Uterus (tissue), 4 donors: Measurements from ENCODE around the gene SIGLEC12. TPM values are rescaled to one million over a fixed set of nuclear protein-coding genes. Genes with fewer than 3 reads are reported as not detected.

Experiments
- DNase-seq, 2 donors: peaks; one replicate each; pipeline ENCODE4 v3.0.0-alpha.2; 2019 to 2020
- H3K27ac ChIP-seq, 2 donors: fragments of 200-600 bp; sonication (generic); 1 replicate in 1 of 2; 2 replicates in 1 of 2; pipeline ENCODE4 v1.5.1; 2016 to 2018
- H3K27me3 ChIP-seq, 2 donors: fragments of 200-600 bp; sonication (generic); one replicate each; pipeline ENCODE4 v1.5.1; 2018 to 2019; ENCODE audit warnings: control low read depth in 1 of 2
- H3K36me3 ChIP-seq, 2 donors: fragments of 200-600 bp; sonication (generic); one replicate each; pipeline ENCODE4 v1.5.1; 2019; ENCODE audit warnings: control low read depth in 1 of 2
- H3K4me1 ChIP-seq, 2 donors: fragments of 200-600 bp; sonication (generic); one replicate each; pipeline ENCODE4 v1.5.1; 2018 to 2019; ENCODE audit warnings: control low read depth in 1 of 2
- H3K4me3 ChIP-seq, 2 donors: fragments of 200-600 bp; sonication (generic); 1 replicate in 1 of 2; 2 replicates in 1 of 2; pipeline ENCODE4 v1.5.1; 2018 to 2019; ENCODE audit warnings: mild to moderate bottlenecking in 1 of 2
- H3K9me3 ChIP-seq, 2 donors: fragments of 200-600 bp; sonication (generic); one replicate each; pipeline ENCODE4 v1.5.1; 2019; ENCODE audit warnings: control low read depth in 1 of 2
- POLR2A ChIP-seq, 2 donors: fragments of 450-650 bp; IDR thresholded peaks; one replicate each; pipeline ENCODE4 v1.6.1; 2016; ENCODE audit warnings: antibody characterized with exemption in 2 of 2, mild to moderate bottlenecking in 1 of 2, moderate library complexity in 1 of 2
- intact Hi-C: fragments of 100-400 bp; cut with DNase I; formaldehyde crosslinking; loops from one replicate; pipeline ENCODE4 v1.15.1; 2023; ENCODE audit warnings: low total_unique reads
- total RNA-seq, 4 donors: library from RNA; depleted of rRNA in 3 of 4; stranded (reverse); fragments of >200 nt in 3 of 4; gene quantifications; one replicate each; pipeline versions ENCODE4 v1.1.0 to v1.2.4, GENCODE V29; 2014 to 2023
- TF ChIP-seq, protein P1 (sequence below), 4 experiments: fragments of 200-600 bp in 2 of 4; fragments of 450-650 bp in 2 of 4; sonication (generic) in 2 of 4; IDR thresholded peaks; one replicate each; pipeline ENCODE4 v1.5.1; 2016 to 2019; ENCODE audit warnings: antibody characterized with exemption in 4 of 4, mild to moderate bottlenecking in 2 of 4, moderate library complexity in 1 of 4
- donor health status: DM: yes; HTN: yes; CAD: no.

The SIGLEC12 gene
- total RNA-seq, 4 donors from 2014 or later, result 0.21 to 0.40 TPM; not detected in 2

DNA sequence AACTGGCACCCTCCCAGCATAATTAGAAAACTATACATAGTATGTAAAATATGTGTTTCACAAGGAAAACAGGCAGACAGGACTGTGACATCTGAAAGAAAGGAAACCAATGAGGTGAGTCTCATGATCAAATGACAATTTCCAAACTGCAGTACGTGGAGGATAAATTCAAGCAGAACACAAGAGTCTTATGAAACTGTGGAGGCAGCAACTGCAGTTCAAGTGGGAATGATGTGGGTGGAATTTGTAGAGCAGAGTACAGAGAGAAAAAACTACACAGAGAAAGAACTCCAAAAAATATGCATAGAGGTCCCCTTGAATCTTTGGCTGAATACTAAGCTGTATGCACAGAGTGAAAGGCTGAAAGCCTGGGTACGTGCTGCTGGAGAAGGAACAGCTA lies 20.2 kb upstream of the SIGLEC12 start:
- Histone ChIP-seq H3K4me1 (no peaks in the 10 kb centered on the region), H3K36me3 (no peaks in the 10 kb centered on the region), H3K9me3 (no peaks in the 10 kb centered on the region), H3K27me3 (peaks cover 0 to 4% of the 10 kb centered on the region in 2 donors), H3K27ac (no peak overlapping the region), H3K4me3 (no peak overlapping the region)
- DNase-seq, result no peak
- TF ChIP-seq POLR2A (IDR thresholded peaks at IDR 0.05), result no peak
- TF ChIP-seq, protein P1, sequence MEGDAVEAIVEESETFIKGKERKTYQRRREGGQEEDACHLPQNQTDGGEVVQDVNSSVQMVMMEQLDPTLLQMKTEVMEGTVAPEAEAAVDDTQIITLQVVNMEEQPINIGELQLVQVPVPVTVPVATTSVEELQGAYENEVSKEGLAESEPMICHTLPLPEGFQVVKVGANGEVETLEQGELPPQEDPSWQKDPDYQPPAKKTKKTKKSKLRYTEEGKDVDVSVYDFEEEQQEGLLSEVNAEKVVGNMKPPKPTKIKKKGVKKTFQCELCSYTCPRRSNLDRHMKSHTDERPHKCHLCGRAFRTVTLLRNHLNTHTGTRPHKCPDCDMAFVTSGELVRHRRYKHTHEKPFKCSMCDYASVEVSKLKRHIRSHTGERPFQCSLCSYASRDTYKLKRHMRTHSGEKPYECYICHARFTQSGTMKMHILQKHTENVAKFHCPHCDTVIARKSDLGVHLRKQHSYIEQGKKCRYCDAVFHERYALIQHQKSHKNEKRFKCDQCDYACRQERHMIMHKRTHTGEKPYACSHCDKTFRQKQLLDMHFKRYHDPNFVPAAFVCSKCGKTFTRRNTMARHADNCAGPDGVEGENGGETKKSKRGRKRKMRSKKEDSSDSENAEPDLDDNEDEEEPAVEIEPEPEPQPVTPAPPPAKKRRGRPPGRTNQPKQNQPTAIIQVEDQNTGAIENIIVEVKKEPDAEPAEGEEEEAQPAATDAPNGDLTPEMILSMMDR (IDR thresholded peaks at IDR 0.05), result no peak
- intact Hi-C loops, result no loop called here

DNA sequence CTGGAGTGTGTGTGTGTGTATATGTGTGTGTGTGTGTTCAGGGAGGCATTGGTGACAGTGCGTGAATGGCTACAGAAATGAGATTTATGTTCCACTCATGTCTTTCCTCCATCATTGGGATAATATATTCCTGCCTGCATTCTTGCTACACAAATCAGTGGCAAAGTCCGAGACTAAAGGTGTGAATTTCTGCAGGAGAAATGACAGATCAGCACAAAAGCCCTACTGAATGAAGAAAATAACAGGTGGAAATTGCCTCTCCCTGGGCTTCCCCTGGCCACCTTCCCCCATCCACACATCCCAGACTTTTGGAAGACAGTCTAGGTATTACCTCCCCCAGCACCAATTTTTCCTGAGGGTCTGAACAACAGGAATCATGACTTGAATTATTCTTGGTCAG lies 19.8 kb upstream of the SIGLEC12 start:
- no peak overlapping the region for H3K4me3 ChIP-seq
- no peak overlapping the region for H3K27ac ChIP-seq
- TF ChIP-seq, protein P1 (IDR thresholded peaks at IDR 0.05), result no peak
- no peak for TF ChIP-seq POLR2A (IDR thresholded peaks at IDR 0.05)
- no peaks in the 10 kb centered on the region for H3K36me3 ChIP-seq
- H3K4me1 ChIP-seq, result no peaks in the 10 kb centered on the region
- intact Hi-C loops, result no loop called here
- no peak for DNase-seq
- H3K9me3 ChIP-seq, result no peaks in the 10 kb centered on the region
- H3K27me3 ChIP-seq, result peaks cover 0 to 4% of the 10 kb centered on the region in 2 donors

GRCh38 chr19:51520728-51521127 lies 19.1 kb upstream of the SIGLEC12 start:
- H3K27me3 ChIP-seq, result peaks cover 0 to 4% of the 10 kb centered on the region in 2 donors
- H3K27ac ChIP-seq, result no peak overlapping the region
- no peaks in the 10 kb centered on the region for H3K9me3 ChIP-seq
- no peaks in the 10 kb centered on the region for H3K4me1 ChIP-seq
- TF ChIP-seq, protein P1 (IDR thresholded peaks at IDR 0.05), result no peak
- TF ChIP-seq POLR2A (IDR thresholded peaks at IDR 0.05), result no peak
- H3K36me3 ChIP-seq, result no peaks in the 10 kb centered on the region
- intact Hi-C loops, result no loop called here
- no peak overlapping the region for H3K4me3 ChIP-seq
- DNase-seq, result no peak

DNA sequence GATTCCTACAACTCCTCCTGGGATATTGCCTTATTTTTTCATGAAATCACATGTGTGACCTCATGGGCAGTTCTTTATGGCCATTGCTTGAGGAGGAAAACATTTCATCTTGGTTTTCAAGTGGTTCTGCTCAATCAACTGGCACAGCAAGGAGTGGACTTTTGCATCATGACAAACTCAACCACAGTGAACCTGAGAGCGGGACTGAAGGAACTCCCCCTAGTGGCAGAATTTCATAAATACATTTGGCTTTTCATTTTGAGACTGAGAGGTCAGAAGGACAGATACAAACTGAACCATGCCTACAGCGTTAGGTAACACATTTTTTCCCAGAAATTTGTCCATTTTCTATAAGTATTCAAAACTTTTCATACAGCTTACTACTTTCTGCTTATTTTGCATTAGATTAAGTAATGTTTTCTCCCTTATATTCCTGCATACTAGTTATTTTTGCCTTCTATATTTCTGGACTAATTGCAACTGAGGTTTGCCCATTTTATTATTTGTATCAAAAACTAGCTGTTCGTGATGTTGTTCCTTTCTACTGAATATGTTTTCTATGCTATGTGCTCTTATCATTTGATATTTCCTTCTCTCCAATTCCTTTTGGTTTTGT lies 13.4 kb upstream of the SIGLEC12 start:
- Histone ChIP-seq H3K27me3 (no peaks in the 10 kb centered on the region), H3K9me3 (no peaks in the 10 kb centered on the region), H3K36me3 (no peaks in the 10 kb centered on the region), H3K27ac (no peak overlapping the region), H3K4me1 (no peaks in the 10 kb centered on the region), H3K4me3 (no peak overlapping the region)
- no peak for DNase-seq
- intact Hi-C loops, result no loop called here
- no peak for TF ChIP-seq POLR2A (IDR thresholded peaks at IDR 0.05)
- TF ChIP-seq, protein P1 (IDR thresholded peaks at IDR 0.05), result peak; percentile 34 to 51 (median 42)

- Histone ChIP-seq H3K27me3 (no peaks in the 10 kb centered on the region), H3K36me3 (no peaks in the 10 kb centered on the region), H3K4me1 (no peaks in the 10 kb centered on the region), H3K27ac (no peak overlapping the region), H3K9me3 (no peaks in the 10 kb centered on the region), H3K4me3 (no peak overlapping the region)
- TF ChIP-seq, protein P1 (IDR thresholded peaks at IDR 0.05), result no peak
- TF ChIP-seq POLR2A (IDR thresholded peaks at IDR 0.05), result no peak
- DNase-seq, result no peak
- intact Hi-C loops, result no loop called here
Observed at GRCh38 chr19:51513968-51514367, 12.4 kb upstream of the SIGLEC12 start.
